ENCODE data around the gene ABCC1. TPM values are rescaled to one million over a fixed set of nuclear protein-coding genes. Genes with fewer than 3 reads are reported as not detected.

ABCC1 gene
- total and polyA plus RNA-seq, 2 of the 4 experiments (the other 2 are of a cell fraction), result 39.4 to 66.0 TPM

- Histone ChIP-seq H3K27me3 (ENCODE audit: control insufficient read depth, insufficient read depth, low read length) (no peaks in the 10 kb centered on the region), H4K20me1 (ENCODE audit: insufficient read depth, low read length) (peaks cover 36% of the 10 kb centered on the region), H3K14ac (replicated peaks; ENCODE audit: low read depth, low read length) (no peak overlapping the region), H2AK9ac (replicated peaks; ENCODE audit: low read depth, low read length, poor library complexity) (no peak overlapping the region), H3K56ac (ENCODE audit: extremely low read depth, insufficient read depth, low read length) (no peak overlapping the region), H3K4me1 (ENCODE audit: control insufficient read depth, insufficient read depth, low read length) (peaks cover 13% of the 10 kb centered on the region), H3K4me2 (ENCODE audit: low read depth, low read length) (no peak overlapping the region), H2AFZ (replicated peaks; ENCODE audit: low read length, poor library complexity) (no peak overlapping the region), H3K9me3 (ENCODE audit: control insufficient read depth, insufficient read depth, low read length) (no peaks in the 10 kb centered on the region), H3K23ac (ENCODE audit: low read depth, low read length) (no peak overlapping the region), H3K36me3 (ENCODE audit: control insufficient read depth, insufficient read depth, low read length) (peaks cover 74% of the 10 kb centered on the region), H2BK20ac (ENCODE audit: low read depth, low read length) (no peak overlapping the region), H3K9me1 (ENCODE audit: insufficient read depth, low read length) (peaks cover 35% of the 10 kb centered on the region), H4K8ac (ENCODE audit: low read depth in 2 of 2, low read length in 2 of 2) (no peak overlapping the region), H4K5ac (ENCODE audit: low read depth, low read length) (no peak overlapping the region), H2AK5ac (ENCODE audit: low read depth, low read length) (no peak overlapping the region; the same call in 1 of the 2 replicates), H3K79me1 (ENCODE audit: low read depth in 1 of 2, low read length in 2 of 2) (peaks cover 30 to 72% of the 10 kb centered on the region in 2 experiments), H2BK5ac (ENCODE audit: low read depth, low read length, poor library complexity, severe bottlenecking) (no peak overlapping the region), H4K91ac (ENCODE audit: insufficient read depth, low read depth, low read length) (no peak overlapping the region), H3K4ac (ENCODE audit: low read depth, low read length) (no peak overlapping the region), H2BK15ac (ENCODE audit: low read depth, low read length) (no peak overlapping the region), H3K18ac (ENCODE audit: low read depth, low read length) (no peak overlapping the region), H3K4me3 (ENCODE audit: insufficient read depth, low read depth, low read length) (no peak overlapping the region), H2BK120ac (ENCODE audit: low read depth, low read length) (no peak overlapping the region), H3K9ac (ENCODE audit: low read depth, low read length) (no peak overlapping the region), H3K27ac (ENCODE audit: insufficient read depth, low read length) (no peak overlapping the region)
- in situ Hi-C loops (cut with MboI; ENCODE audit: low sequenced_read_pairs), result no loop called here
- no peak for ATAC-seq (ENCODE audit: low read depth)
- intact Hi-C loops (cut with micrococcal nuclease), result no loop called here
- TF ChIP-seq SMC3 (IDR thresholded peaks at IDR 0.05; ENCODE audit: low read depth, low read length) (no peak), CEBPB (IDR thresholded peaks at IDR 0.05; ENCODE audit: low read depth, low read length) (no peak), NFE2L2 (IDR thresholded peaks at IDR 0.05; ENCODE audit: low read depth, low read length) (no peak), RAD21 (IDR thresholded peaks at IDR 0.05; ENCODE audit: low read length) (no peak), MAZ (IDR thresholded peaks at IDR 0.05; ENCODE audit: borderline replicate concordance, low read depth, low read length) (no peak), CTCF (conservative IDR thresholded peaks at IDR 0.05; ENCODE audit: low read depth, low read length) (no peak), ELK1 (IDR thresholded peaks at IDR 0.05; ENCODE audit: borderline replicate concordance, low read depth, low read length) (no peak), FOS (IDR thresholded peaks at IDR 0.05; ENCODE audit: low read depth, low read length) (no peak), POLR2A (IDR thresholded peaks at IDR 0.05; ENCODE audit: low read depth, low read length) (no peak), RFX5 (IDR thresholded peaks at IDR 0.05; ENCODE audit: low read depth, low read length) (no peak), CHD1 (IDR thresholded peaks at IDR 0.05; ENCODE audit: low read depth, low read length) (no peak), MAFK (IDR thresholded peaks at IDR 0.05; ENCODE audit: low read depth, low read length) (no peak)
- TF ChIP-seq, protein P1, sequence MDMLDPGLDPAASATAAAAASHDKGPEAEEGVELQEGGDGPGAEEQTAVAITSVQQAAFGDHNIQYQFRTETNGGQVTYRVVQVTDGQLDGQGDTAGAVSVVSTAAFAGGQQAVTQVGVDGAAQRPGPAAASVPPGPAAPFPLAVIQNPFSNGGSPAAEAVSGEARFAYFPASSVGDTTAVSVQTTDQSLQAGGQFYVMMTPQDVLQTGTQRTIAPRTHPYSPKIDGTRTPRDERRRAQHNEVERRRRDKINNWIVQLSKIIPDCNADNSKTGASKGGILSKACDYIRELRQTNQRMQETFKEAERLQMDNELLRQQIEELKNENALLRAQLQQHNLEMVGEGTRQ (IDR thresholded peaks at IDR 0.05; ENCODE audit: low read depth, low read length), result no peak
- BruUV-seq (replicated peaks), result no TSS peak
- CTCF ChIA-PET, result no interaction called here
- no peak for DNase-seq
- dilution Hi-C loops (cut with HindIII; ENCODE audit: low sequenced_read_pairs, unreplicated experiment), result no loop called here
- POLR2A ChIA-PET (ENCODE audit: unreplicated experiment), result interaction anchor here (0.6 kb wide), 1 partner anchor 10 kb away, joined by 11 read pairs; no protein-coding TSS in a partner anchor
- WGBS, 2 experiments (ENCODE audit: extremely low coverage in 2 of 2, insufficient read length in 1 of 2), result no CpG with 5 or more reads among the region's 8 CpGs
These were observed 151.2 kb downstream of the ABCC1 start for GRCh38 chr16:16100631-16101030.

Data from IMR-90 (cell line).